HepG2 (cell line): Measurements from ENCODE around the gene ZDHHC14. TPM values are rescaled to one million over a fixed set of nuclear protein-coding genes. Genes with fewer than 3 reads are reported as not detected.

Source experiments
- ATAC-seq: fragments of 200-7000 bp; cut with Tn5 transposase; 3 replicates; pipeline ENCODE4 v1.9.1; 2020; ENCODE audit warnings: mild to moderate bottlenecking, moderate library complexity
- BruUV-seq: library from RNA; stranded (reverse); fragments of 400-500 nt; replicated peaks from 2 replicates; lab custom pipeline; 2021; lab: Mats Ljungman, UMichigan
- CTCF ChIA-PET: fragments of 300-600 bp; formaldehyde crosslinking; extraction: SDS; loops from one replicate; lab custom pipeline; 2021; ENCODE audit warnings: low total read pairs, inconsistent platforms, low intra/inter-chr PET ratio; lab: Yijun Ruan, JAX
- POLR2A ChIA-PET: fragments of 350-600 bp; sonication (Branson Sonifier 250); formaldehyde crosslinking; loops from one replicate; lab custom pipeline; 2020; ENCODE audit warnings: antibody characterized with exemption, inconsistent platforms; lab: Yijun Ruan, JAX
- DNase-seq: peaks from one replicate; pipeline ENCODE4 v3.0.0-alpha.2; 2015; ENCODE audit warnings: low spot score
- FAIRE-seq: peaks from 3 replicates; lab custom pipeline; 2011; peaks lifted over from hg19 to GRCh38; lab: Jason Lieb, UNC
- H2AFZ ChIP-seq: one replicate; pipeline ENCODE4 v1.6.1; 2011; ENCODE audit warnings: low read length, inconsistent platforms
- H3K27ac ChIP-seq: fragments of 300-600 bp; 3 replicates; pipeline ENCODE4 v1.8.0; 2011; ENCODE audit warnings: mixed run types, mild to moderate bottlenecking, mixed read lengths, low read length, inconsistent platforms; ENCODE audit not compliant: insufficient read depth; ENCODE audit errors: extremely low read length
- H3K27me3 ChIP-seq, 2 experiments: fragments of 200-600 bp in 1 of 2; 2 replicates in 1 of 2; 3 replicates in 1 of 2; pipeline versions ENCODE4 v1.6.0 to v1.8.0; 2011; ENCODE audit warnings: low read length in 2 of 2, mild to moderate bottlenecking in 2 of 2, moderate library complexity in 2 of 2, inconsistent platforms in 1 of 2; ENCODE audit not compliant: insufficient read depth in 2 of 2, control insufficient read depth in 1 of 2
- H3K36me3 ChIP-seq, 2 experiments: fragments of 200-600 bp in 1 of 2; replicated peaks in 1 of 2; 2 replicates in 1 of 2; 3 replicates in 1 of 2; pipeline versions ENCODE4 v1.5.1 to v1.8.0; 2011; ENCODE audit warnings: low read length in 2 of 2, inconsistent platforms in 1 of 2; ENCODE audit not compliant: insufficient read depth in 2 of 2, control insufficient read depth in 1 of 2
- H3K4me1 ChIP-seq: 2 replicates; pipeline ENCODE4 v1.5.1; 2012; ENCODE audit warnings: low read length, inconsistent platforms; ENCODE audit not compliant: insufficient read depth
- H3K4me2 ChIP-seq: 2 replicates; pipeline ENCODE4 v1.6.0; 2011; ENCODE audit warnings: low read depth, low read length, inconsistent platforms
- H3K4me3 ChIP-seq, 3 experiments: fragments of 200-600 bp in 1 of 3; sonication (generic), shearing (Covaris generic) in 1 of 3; replicated peaks in 1 of 3; 2 replicates each; pipeline ENCODE4 v1.5.1; 2011 to 2016; ENCODE audit warnings: low read length in 3 of 3, inconsistent platforms in 2 of 3, low read depth in 2 of 3, mild to moderate bottlenecking in 2 of 3, control low read depth in 1 of 3, mixed read lengths in 1 of 3; ENCODE audit not compliant: insufficient read depth in 1 of 3
- H3K79me2 ChIP-seq: one replicate; pipeline ENCODE4 v1.6.1; 2011; ENCODE audit warnings: low read length, inconsistent platforms; ENCODE audit not compliant: insufficient read depth
- H3K9ac ChIP-seq: 2 replicates; pipeline ENCODE4 v1.6.0; 2011; ENCODE audit warnings: mild to moderate bottlenecking, low read depth, low read length, inconsistent platforms; ENCODE audit not compliant: insufficient read depth
- H3K9me3 ChIP-seq: 2 replicates; pipeline ENCODE4 v1.5.1; 2012; ENCODE audit warnings: mild to moderate bottlenecking, low read length
- H4K20me1 ChIP-seq: 2 replicates; pipeline ENCODE4 v1.6.0; 2011; ENCODE audit warnings: inconsistent platforms, mild to moderate bottlenecking, low read length, moderate library complexity; ENCODE audit not compliant: insufficient read depth
- ELF4 ChIP-seq: sonication (generic); formaldehyde crosslinking; IDR thresholded peaks from 2 replicates; pipeline ENCODE4 v1.5.0; 2020; ENCODE audit warnings: missing genetic modification reagents, mild to moderate bottlenecking, moderate library complexity, borderline replicate concordance
- HNF1B ChIP-seq: sonication (generic); formaldehyde crosslinking; IDR thresholded peaks from 2 replicates; pipeline ENCODE4 v1.5.1; 2020; ENCODE audit warnings: mild to moderate bottlenecking, moderate library complexity, missing genetic modification reagents
- IKZF1 ChIP-seq: fragments of 450-650 bp; IDR thresholded peaks from 2 replicates; pipeline ENCODE4 v1.7.1; 2016
- RBAK ChIP-seq: sonication (generic); formaldehyde crosslinking; IDR thresholded peaks from 2 replicates; pipeline ENCODE4 v1.5.1; 2020; ENCODE audit warnings: mild to moderate bottlenecking, missing genetic modification reagents
- SETDB1 ChIP-seq: sonication (generic); formaldehyde crosslinking; IDR thresholded peaks from 2 replicates; pipeline ENCODE4 v1.5.1; 2020; ENCODE audit warnings: missing genetic modification reagents, mild to moderate bottlenecking, borderline replicate concordance
- TEAD2 ChIP-seq: sonication (generic); formaldehyde crosslinking; IDR thresholded peaks from 2 replicates; pipeline ENCODE4 v1.9.0; 2021; ENCODE audit warnings: missing genetic modification reagents
- ZMYM3 ChIP-seq: sonication (generic); formaldehyde crosslinking; IDR thresholded peaks from 2 replicates; pipeline ENCODE4 v1.5.1; 2020; ENCODE audit warnings: mild to moderate bottlenecking, missing genetic modification reagents
- ZNF136 ChIP-seq: sonication (generic); formaldehyde crosslinking; IDR thresholded peaks from 2 replicates; pipeline ENCODE4 v1.8.1; 2022; ENCODE audit warnings: low read depth, mild to moderate bottlenecking, moderate library complexity, missing genetic modification reagents
- WGBS: methylation state at CpG from one replicate; pipeline ENCODE4 v1.1.6; 2017; ENCODE audit warnings: low lambda C conversion rate; 5-methylcytosine and 5-hydroxymethylcytosine counted together
- in situ Hi-C: cut with HindIII; loops from 2 replicates; pipeline ENCODE4 v1.10.0; 2017; ENCODE audit warnings: low pct_unique_long_range_greater_than_20kb; ENCODE audit not compliant: extremely low pct_ligation_motif_present
- intact Hi-C: fragments of 100-400 bp; cut with micrococcal nuclease; formaldehyde crosslinking; loops from one replicate; pipeline ENCODE4 v1.10.0; 2022; ENCODE audit not compliant: unreplicated experiment
- polyA plus RNA-seq, 8 experiments: library from polyadenylated mRNA; depleted of rRNA in 3 of 8; stranded (reverse) in 7 of 8; unstranded in 1 of 8; fragments of >200 nt; fragmentation: Illumina TruSeq in 4 of 8; extraction: Trizol in 4 of 8; gene quantifications; 2 replicates each; pipeline versions ENCODE4 v1.2.1 to v1.2.3, GENCODE V29; 2011 to 2016; ENCODE audit warnings: low read depth in 4 of 8, missing spikeins in 1 of 8, mixed read lengths in 1 of 8; ENCODE audit not compliant: insufficient read depth in 1 of 8
- total RNA-seq, 5 experiments: library from RNA; depleted of rRNA; stranded (reverse); fragments of >200 nt; fragmentation: Illumina TruSeq; extraction: Trizol; gene quantifications; 2 replicates each; pipeline ENCODE4 v1.2.3, GENCODE V29; 2016; ENCODE audit warnings: low read depth in 1 of 5

ZDHHC14 gene
- total and polyA plus RNA-seq, 2 of the 13 experiments (the other 11 are each of a cell fraction or from before 2014, with no cell fraction given): 3.7 to 9.5 TPM

GRCh38 chr6:157524735-157525134, 143.7 kb downstream of the ZDHHC14 start:
- POLR2A ChIA-PET: interaction anchor here (1.7 kb wide), 1 partner anchor 11 kb away, joined by 6 read pairs; no protein-coding TSS in a partner anchor
- Histone ChIP-seq H3K4me3 (no peak overlapping the region), H3K4me1 (peaks cover 73% of the 10 kb centered on the region), H3K36me3 (no peaks in the 10 kb centered on the region), H3K27ac (no peak overlapping the region), H3K79me2 (no peaks in the 10 kb centered on the region), H2AFZ (no peak overlapping the region), H4K20me1 (no peaks in the 10 kb centered on the region), H3K9ac (no peak overlapping the region), H3K4me2 (no peak overlapping the region), H3K27me3 (no peaks in the 10 kb centered on the region), H3K9me3 (no peaks in the 10 kb centered on the region)
- 94% methylated on average over 2 of the region's 2 CpGs for WGBS
- intact Hi-C loops (no loop called here), in situ Hi-C loops (no loop called here)
- ATAC-seq (no peak), DNase-seq (no peak), FAIRE-seq (no peak)
- CTCF ChIA-PET: no interaction called here
- no TSS peak for BruUV-seq
- TF ChIP-seq ZNF136 (CRISPR knock-in tag) (no peak), IKZF1 (no peak), HNF1B (CRISPR knock-in tag) (0 out of 2 replicates have a peak, but pooled peaks have one; percentile 26), ZMYM3 (CRISPR knock-in tag) (peak; percentile 68; the same call in 1 of the 2 replicates), ELF4 (CRISPR knock-in tag) (0 out of 2 replicates have a peak, but pooled peaks have one; percentile 23), SETDB1 (0 out of 2 replicates have a peak, but pooled peaks have one; percentile 48), TEAD2 (CRISPR knock-in tag) (no peak), RBAK (CRISPR knock-in tag) (peak; percentile 100)
